SKM-1 treated with dmso at 0.1 percent for 144 hours (cell line): Measurements from ENCODE around the gene CPLX1.
"Not testable (repeated sequence)": the region's sequence is repeated elsewhere in the genome, so short reads cannot be mapped to it uniquely, and the experiment has no call there.

Experiments
- DNase-seq: peaks from one replicate; lab custom pipeline; 2025; ENCODE audit not compliant: unreplicated experiment; lab: John Stamatoyannopoulos, UW

Gene CPLX1

DNA sequence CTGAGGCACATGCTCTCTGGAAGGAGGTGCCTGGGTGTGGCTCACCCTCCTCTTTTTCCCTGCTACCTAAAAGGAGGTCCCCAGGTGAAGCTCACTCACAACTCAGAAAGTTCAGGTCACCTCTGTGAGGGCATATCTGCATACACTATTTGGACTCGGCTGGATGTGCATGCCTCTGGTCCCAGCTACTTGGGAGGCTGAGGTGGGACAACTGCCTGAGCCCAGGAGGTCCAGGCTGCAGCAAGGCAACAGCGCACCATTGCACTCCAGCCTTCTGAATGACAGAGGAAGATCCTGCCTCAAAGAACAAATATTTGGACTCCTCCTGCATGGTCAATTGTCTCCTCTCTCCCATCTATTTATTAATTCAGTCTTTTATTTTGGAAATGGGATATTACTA is 46.4 kb downstream of the CPLX1 start:
- DNase-seq, result no peak

GRCh38 chr4:777520-778262 is 48.2 kb downstream of the CPLX1 start:
- DNase-seq, result no peak

- DNase-seq, result no peak
Observed at GRCh38 chr4:776743-777441, 49.0 kb downstream of the CPLX1 start.

DNA sequence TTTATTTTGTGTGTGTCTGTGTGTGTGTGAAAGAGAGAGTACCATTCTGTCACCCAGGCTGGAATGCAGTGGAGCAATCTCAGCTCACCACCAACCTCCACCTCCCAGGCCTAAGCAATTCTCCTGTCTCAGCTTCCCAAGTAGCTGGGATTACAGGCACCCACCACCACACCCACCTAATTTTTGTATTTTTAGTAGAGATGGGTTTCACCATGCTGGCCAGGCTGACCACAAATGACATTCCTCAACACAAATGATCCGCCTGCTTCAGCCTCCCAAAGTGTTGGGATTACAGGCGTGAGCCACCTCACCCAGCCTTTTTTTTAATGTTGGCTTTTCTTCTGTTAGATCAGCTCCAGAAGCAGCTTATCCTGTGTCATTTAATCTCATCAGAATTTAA is 50.4 kb downstream of the CPLX1 start:
- DNase-seq, result not testable (repeated sequence)

DNA sequence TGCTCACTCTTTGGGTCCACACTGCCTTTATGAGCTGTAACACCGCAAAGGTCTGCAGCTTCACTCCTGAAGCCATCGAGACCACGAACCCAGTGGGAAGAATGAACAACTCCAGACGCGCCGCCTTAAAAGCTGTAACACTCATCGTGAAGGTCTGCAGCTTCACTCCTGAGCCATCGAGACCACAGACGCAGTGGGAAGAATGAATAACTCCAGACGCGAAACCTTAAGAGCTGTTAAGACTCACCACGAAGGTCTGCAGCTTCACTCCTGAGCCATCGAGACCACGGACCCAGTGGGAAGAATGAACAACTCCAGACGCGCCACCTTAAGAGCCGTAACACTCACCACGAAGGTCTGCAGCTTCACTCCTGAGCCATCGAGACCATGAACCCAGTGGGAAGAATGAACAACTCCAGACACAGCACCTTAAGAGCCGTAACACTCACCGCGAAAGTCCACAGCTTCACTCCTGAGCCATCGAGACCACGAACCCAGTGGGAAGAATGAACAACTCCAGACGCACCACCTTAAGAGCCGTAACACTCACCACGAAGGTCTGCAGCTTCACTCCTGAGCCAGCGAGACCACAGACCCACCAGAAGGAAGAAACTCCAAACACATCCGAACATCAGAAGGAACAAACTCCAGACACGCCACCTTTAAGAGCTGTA is 51.4 kb downstream of the CPLX1 start:
- DNase-seq, result not testable (repeated sequence)

- DNase-seq, result no peak
Observed at GRCh38 chr4:773214-773613, 52.7 kb downstream of the CPLX1 start.

GRCh38 chr4:772776-773175 is 53.2 kb downstream of the CPLX1 start:
- DNase-seq, result no peak

GRCh38 chr4:772118-772517 is 53.8 kb downstream of the CPLX1 start:
- no peak for DNase-seq

GRCh38 chr4:771464-771863 is 54.5 kb downstream of the CPLX1 start:
- DNase-seq, result no peak

- DNase-seq, result no peak
Observed at GRCh38 chr4:770022-770421, 55.9 kb downstream of the CPLX1 start.

GRCh38 chr4:769511-769910 is 56.4 kb downstream of the CPLX1 start:
- no peak for DNase-seq

- DNase-seq, result no peak
Observed at GRCh38 chr4:768995-769394, 56.9 kb downstream of the CPLX1 start.

- no peak for DNase-seq
Observed at GRCh38 chr4:768076-768475, 57.9 kb downstream of the CPLX1 start.

DNA sequence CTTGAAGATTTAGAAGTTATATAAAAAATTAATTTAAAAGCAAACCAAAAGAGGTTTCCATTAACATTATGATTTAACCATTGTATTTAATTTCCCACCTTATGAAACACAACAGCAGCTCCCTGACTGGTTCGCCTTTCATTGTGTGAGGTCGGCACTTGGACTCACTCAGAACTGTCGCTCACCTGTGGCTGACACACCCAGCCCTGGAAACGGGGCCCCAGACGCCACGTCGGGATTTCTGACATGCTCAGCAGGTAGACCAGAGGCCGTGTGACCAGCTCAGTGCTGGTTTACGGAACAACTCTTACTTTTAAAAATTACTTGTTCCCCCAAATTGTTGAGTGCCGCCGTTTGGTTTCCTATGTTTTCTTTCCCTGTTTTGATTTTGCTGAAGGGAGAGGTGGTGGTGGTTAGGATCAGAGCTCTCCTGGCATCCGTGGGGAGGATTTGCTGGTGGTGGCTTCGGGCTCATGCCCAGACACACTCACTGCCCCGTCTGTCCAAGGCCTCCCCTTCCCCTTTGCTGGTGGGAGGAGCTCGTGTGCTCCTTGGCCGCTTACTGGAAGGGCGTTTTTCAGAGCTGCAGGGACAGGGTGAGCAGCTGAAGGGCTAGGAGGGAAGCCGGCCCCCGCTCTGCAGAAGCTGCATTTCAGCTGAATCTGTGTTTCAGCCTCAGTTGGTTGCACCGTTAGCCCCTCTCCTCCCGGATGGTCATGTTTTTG is 59.2 kb downstream of the CPLX1 start:
- DNase-seq, result no peak

GRCh38 chr4:766152-766515 is 59.8 kb downstream of the CPLX1 start:
- no peak for DNase-seq

DNA sequence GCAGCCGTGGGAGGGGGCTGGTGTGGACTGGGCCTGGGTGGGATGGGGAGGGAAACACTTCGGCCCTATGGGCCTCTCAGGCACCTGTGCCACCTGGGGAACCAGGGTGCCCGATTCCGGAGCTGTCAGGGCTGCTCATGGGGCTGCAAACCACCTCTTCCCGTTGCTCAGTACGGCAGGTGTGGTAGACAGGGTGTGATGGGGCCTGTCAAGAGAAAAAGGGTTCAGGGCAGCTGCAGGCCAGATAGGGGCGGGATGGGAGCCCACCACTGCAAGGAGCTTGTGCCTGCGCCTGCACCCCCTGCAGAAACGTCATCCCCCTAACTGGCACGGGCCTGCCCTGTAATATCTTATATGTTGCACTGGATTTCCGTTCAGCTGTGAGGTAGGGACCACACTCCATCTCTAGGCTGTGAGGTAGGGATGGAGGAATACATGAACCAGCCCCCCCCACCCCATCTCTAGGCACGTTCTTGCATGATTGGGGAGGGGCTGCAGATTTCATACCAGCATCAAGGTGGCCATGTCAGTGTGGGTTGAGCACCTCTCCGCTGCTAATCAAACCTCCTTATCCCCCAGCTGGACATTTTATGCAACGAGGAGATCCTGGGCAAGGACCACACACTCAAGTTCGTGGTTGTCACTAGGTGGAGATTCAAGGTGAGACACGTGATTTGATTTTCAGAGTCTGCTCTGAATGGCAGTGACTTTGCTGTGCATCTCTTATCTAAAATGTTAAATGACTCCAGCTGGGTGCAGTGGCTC is 61.3 kb downstream of the CPLX1 start:
- DNase-seq, result no peak

DNA sequence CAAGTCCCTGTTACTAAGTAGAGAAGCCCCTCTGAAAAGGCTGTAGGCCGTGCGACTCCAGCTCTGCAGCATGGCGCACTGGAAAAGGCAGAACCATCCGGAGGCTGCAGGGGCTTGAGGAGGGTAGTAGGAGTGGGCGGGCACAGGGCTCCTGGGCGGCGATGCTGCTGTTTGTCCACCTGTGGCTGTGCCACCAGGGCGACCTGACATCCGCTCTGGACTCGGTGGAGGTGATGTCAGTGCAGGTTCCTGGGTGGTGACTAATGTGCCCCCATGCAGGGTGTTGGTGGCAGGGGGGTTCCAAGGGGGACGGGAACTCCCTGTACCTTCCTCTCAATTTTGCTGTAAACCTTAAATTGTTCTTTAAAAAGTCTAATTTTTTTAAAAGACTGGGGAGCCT is 62.0 kb downstream of the CPLX1 start:
- no peak for DNase-seq

- DNase-seq, result no peak
Observed at GRCh38 chr4:763191-763810, 62.6 kb downstream of the CPLX1 start.

GRCh38 chr4:762211-763190 is 63.4 kb downstream of the CPLX1 start:
- DNase-seq, result no peak
